ENCODE data around the gene SUSD4.

DNA sequence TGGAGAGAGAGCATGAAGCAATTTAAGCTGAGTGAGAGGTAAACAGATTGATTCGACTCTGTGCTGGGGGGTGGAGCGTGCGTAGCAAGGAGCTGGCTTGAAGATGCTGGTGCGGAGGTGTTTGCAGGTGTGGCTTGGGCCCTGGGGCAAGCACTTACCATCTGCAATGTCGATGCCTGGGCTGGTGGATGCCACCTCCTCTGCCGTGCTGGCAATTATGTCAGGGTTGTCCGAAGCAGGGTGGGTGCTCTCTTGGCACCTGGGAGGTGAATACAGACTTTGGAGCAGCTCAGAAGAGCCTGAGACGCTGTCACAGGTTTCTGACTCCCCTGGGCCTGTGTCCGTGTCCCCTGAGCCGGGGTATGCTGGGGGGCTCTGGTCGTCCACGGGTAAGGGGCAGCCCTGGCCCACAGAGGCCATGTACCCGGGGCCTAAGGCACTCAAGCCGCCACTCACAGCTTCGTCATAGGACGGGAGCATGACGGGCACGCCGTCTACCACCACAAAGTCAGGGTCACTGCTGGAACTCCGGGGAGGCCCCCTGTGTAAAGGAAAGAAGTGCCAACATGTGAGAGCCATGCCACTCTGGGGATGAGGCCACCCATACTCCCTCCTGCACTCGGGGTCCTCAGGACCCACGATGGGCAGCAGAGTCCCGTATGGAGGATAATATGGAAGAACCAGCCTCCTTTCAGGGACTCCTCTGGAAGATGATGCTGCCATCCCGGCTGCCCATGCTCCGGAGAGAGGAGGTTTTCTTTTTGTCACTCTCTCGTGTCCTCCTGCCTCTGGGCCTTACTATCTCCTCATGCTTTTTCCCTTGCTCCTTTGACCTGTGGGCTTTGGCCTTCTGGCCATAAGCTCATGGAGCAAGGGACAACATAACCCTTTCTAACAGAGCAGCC, 140.6 kb downstream of the SUSD4 start:
- no peak for TF ChIP-seq POLR2A (IDR thresholded peaks at IDR 0.05)
- TF ChIP-seq, protein P1, sequence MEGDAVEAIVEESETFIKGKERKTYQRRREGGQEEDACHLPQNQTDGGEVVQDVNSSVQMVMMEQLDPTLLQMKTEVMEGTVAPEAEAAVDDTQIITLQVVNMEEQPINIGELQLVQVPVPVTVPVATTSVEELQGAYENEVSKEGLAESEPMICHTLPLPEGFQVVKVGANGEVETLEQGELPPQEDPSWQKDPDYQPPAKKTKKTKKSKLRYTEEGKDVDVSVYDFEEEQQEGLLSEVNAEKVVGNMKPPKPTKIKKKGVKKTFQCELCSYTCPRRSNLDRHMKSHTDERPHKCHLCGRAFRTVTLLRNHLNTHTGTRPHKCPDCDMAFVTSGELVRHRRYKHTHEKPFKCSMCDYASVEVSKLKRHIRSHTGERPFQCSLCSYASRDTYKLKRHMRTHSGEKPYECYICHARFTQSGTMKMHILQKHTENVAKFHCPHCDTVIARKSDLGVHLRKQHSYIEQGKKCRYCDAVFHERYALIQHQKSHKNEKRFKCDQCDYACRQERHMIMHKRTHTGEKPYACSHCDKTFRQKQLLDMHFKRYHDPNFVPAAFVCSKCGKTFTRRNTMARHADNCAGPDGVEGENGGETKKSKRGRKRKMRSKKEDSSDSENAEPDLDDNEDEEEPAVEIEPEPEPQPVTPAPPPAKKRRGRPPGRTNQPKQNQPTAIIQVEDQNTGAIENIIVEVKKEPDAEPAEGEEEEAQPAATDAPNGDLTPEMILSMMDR (IDR thresholded peaks at IDR 0.05): no peak

Data from uterus (tissue), 2 donors.